Colonic mucosa (tissue), 4 donors: ENCODE results near the gene ADCY10. TPM values are rescaled to one million over a fixed set of nuclear protein-coding genes. Genes with fewer than 3 reads are reported as not detected.

ENCODE experiments used
- DNase-seq: peaks from one replicate; pipeline ENCODE4 v3.0.0-alpha.2; 2020
- H3K27ac ChIP-seq: fragments of 200-600 bp; one replicate; pipeline ENCODE4 v1.8.0; 2021
- H3K27me3 ChIP-seq: fragments of 200-600 bp; one replicate; pipeline ENCODE4 v1.8.0; 2021
- H3K36me3 ChIP-seq: fragments of 200-600 bp; one replicate; pipeline ENCODE4 v1.8.0; 2021
- H3K4me1 ChIP-seq: fragments of 200-600 bp; one replicate; pipeline ENCODE4 v1.8.0; 2021; ENCODE audit warnings: mild to moderate bottlenecking
- H3K4me3 ChIP-seq: fragments of 200-600 bp; one replicate; pipeline ENCODE4 v1.8.0; 2021
- H3K9ac ChIP-seq, 2 donors: one replicate each; pipeline ENCODE4 v1.7.0; 2013; ENCODE audit warnings: control low read depth in 2 of 2, low read depth in 2 of 2, low read length in 2 of 2
- H3K9me3 ChIP-seq: fragments of 200-600 bp; one replicate; pipeline ENCODE4 v1.8.0; 2021
- intact Hi-C: fragments of 100-400 bp; cut with DNase I; formaldehyde crosslinking; loops from one replicate; pipeline ENCODE4 v1.14.1; 2022
- total RNA-seq, 2 donors: library from RNA; stranded (reverse); fragmentation: NEBNext Ultra II Directional in 1 of 2; extraction: Animal tissue kit (Norgen Biotek cat#: 25700) in 1 of 2; gene quantifications; one replicate each; pipeline ENCODE4 v1.2.1, GENCODE V29; 2021
- TF ChIP-seq, protein P1 (sequence below): fragments of 200-600 bp; IDR thresholded peaks from one replicate; pipeline ENCODE4 v1.8.0; 2022; ENCODE audit warnings: antibody characterized with exemption, mild to moderate bottlenecking
- donor health status: healthy.
- donor health status: DM: no; HTN: no; CAD: no.
- donor health status: DM: no; HTN: no; CAD: no.

Gene ADCY10
- total RNA-seq, 2 donors from 2014 or later = 0.64 to 1.6 TPM

DNA sequence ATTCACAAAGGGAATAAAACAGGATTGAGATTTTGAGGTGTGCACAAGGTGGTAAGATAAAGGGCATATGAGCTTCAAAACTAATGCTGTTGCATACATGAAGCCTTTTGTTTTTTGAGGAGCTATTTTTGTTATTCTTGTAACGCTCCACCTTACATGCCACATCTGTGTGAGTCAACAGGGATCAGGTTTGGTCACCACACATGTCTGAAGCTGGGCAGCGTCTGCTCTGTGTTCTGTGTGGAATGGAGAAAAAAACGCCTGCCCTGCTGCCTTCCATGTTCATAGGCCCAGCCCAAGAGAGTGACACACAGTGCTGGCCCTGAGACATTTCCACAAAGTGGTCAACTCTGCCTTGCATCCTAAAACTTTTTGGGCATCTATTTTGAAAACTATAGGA is 124.4 kb downstream of the ADCY10 start:
- Histone ChIP-seq H3K9me3 (no peaks in the 10 kb centered on the region), H3K27ac (no peak overlapping the region), H3K36me3 (no peaks in the 10 kb centered on the region), H3K9ac (no peak overlapping the region), H3K27me3 (no peaks in the 10 kb centered on the region), H3K4me1 (no peaks in the 10 kb centered on the region), H3K4me3 (no peak overlapping the region)
- intact Hi-C loops = no loop called here
- no peak for DNase-seq
- TF ChIP-seq, protein P1, sequence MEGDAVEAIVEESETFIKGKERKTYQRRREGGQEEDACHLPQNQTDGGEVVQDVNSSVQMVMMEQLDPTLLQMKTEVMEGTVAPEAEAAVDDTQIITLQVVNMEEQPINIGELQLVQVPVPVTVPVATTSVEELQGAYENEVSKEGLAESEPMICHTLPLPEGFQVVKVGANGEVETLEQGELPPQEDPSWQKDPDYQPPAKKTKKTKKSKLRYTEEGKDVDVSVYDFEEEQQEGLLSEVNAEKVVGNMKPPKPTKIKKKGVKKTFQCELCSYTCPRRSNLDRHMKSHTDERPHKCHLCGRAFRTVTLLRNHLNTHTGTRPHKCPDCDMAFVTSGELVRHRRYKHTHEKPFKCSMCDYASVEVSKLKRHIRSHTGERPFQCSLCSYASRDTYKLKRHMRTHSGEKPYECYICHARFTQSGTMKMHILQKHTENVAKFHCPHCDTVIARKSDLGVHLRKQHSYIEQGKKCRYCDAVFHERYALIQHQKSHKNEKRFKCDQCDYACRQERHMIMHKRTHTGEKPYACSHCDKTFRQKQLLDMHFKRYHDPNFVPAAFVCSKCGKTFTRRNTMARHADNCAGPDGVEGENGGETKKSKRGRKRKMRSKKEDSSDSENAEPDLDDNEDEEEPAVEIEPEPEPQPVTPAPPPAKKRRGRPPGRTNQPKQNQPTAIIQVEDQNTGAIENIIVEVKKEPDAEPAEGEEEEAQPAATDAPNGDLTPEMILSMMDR = no peak

- Histone ChIP-seq H3K4me1 (no peaks in the 10 kb centered on the region), H3K27me3 (no peaks in the 10 kb centered on the region), H3K9ac (no peak overlapping the region), H3K27ac (no peak overlapping the region), H3K9me3 (no peaks in the 10 kb centered on the region), H3K36me3 (no peaks in the 10 kb centered on the region), H3K4me3 (no peak overlapping the region)
- TF ChIP-seq, protein P1 = no peak
- intact Hi-C loops = no loop called here
- no peak for DNase-seq
Measured at GRCh38 chr1:167786502-167786901, 127.4 kb downstream of the ADCY10 start.

DNA sequence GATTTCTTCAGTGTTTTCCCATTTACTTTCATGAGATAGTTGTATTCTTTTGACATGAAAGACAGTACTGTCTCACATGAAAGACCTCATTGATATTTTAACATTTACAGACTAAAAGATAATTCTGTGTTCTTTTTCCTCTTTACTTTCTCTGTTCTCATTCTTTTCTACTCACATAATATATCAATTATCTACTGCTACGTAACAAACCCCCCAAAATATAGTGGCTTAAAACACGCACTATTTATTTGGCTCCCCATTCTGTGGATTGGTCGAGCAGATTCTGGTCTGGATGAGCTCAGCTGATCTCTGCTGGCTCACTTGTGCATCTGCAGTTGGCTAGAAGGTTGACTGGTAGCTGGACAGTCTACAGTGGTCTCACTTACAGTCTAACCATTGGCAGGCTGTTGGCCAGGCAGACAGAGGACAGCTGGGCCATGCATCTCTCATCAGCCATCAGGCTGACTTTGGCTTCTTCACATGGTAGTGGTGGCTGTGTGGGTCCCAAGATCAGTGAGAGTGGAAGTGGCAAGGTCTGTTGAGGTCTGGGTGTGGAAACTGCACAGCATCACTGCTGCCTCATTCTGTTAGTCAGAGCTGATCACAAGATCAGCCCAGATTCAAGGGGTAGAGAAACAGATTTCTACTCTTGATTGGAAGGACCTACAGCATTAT is 128.9 kb downstream of the ADCY10 start:
- Histone ChIP-seq H3K27ac (no peak overlapping the region), H3K9me3 (no peaks in the 10 kb centered on the region), H3K36me3 (no peaks in the 10 kb centered on the region), H3K4me1 (no peaks in the 10 kb centered on the region), H3K9ac (no peak overlapping the region), H3K27me3 (no peaks in the 10 kb centered on the region), H3K4me3 (no peak overlapping the region)
- no peak for DNase-seq
- intact Hi-C loops = no loop called here
- TF ChIP-seq, protein P1 = no peak

GRCh38 chr1:167782946-167783345 is 131.0 kb downstream of the ADCY10 start:
- H3K9me3 ChIP-seq = no peaks in the 10 kb centered on the region
- H3K27me3 ChIP-seq = no peaks in the 10 kb centered on the region
- H3K4me1 ChIP-seq = no peaks in the 10 kb centered on the region
- H3K27ac ChIP-seq = no peak overlapping the region
- TF ChIP-seq, protein P1 = no peak
- H3K9ac ChIP-seq = no peak overlapping the region
- intact Hi-C loops = no loop called here
- H3K36me3 ChIP-seq = no peaks in the 10 kb centered on the region
- DNase-seq = no peak
- no peak overlapping the region for H3K4me3 ChIP-seq

DNA sequence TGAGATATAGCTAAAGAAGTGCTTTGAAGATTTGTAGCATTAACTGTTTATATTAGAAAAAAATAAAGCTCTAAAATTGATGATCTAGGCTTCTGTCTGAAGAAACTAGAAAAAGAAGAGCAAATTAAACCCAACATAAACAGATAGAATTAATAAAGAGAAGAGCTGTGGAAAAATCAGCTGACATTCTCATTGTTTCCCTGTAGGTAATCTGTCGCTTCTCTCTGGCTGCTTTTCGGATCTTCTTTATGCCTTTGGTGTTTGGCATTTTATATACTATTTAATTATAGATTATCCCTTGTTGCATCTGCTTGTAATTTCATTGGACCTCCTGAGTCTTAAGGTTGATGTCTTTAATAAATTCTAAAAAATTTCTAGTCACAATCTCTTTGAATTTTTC is 132.4 kb downstream of the ADCY10 start:
- TF ChIP-seq, protein P1 = no peak
- no peak overlapping the region for H3K4me3 ChIP-seq
- intact Hi-C loops = no loop called here
- no peaks in the 10 kb centered on the region for H3K36me3 ChIP-seq
- H3K27ac ChIP-seq = no peak overlapping the region
- no peaks in the 10 kb centered on the region for H3K27me3 ChIP-seq
- no peak for DNase-seq
- no peak overlapping the region for H3K9ac ChIP-seq
- H3K9me3 ChIP-seq = no peaks in the 10 kb centered on the region
- H3K4me1 ChIP-seq = no peaks in the 10 kb centered on the region
